Measurements from ENCODE around the gene ERICH6. TPM values are rescaled to one million over a fixed set of nuclear protein-coding genes. Genes with fewer than 3 reads are reported as not detected.

ERICH6 gene
- total RNA-seq, 3 donors from 2014 or later (not counting 1 experiment from before 2014, with no cell fraction given), result 0.35 to 3.7 (median 3.6) TPM

GRCh38 chr3:150725548-150725947 is 21.8 kb upstream of the ERICH6 start:
- Mint-ChIP-seq H3K27ac (no peak overlapping the region), H3K27me3 (ENCODE audit: low read depth in 2 of 2) (no peaks in the 10 kb centered on the region), H3K4me1 (peaks cover 6 to 10% of the 10 kb centered on the region in 2 donors), H3K9me3 (no peaks in the 10 kb centered on the region), H3K4me3 (no peak overlapping the region), H3K36me3 (no peaks in the 10 kb centered on the region)
- intact Hi-C loops (cut with micrococcal nuclease), result no loop called here
- no peaks in the 10 kb centered on the region for H3K27me3 ChIP-seq (ENCODE audit: control insufficient read depth, insufficient read depth, low read length)
- WGBS (ENCODE audit: insufficient coverage), result 86% methylated on average over 5 of the region's 7 CpGs
- peaks cover 3% of the 10 kb centered on the region for H3K4me1 ChIP-seq (ENCODE audit: control insufficient read depth, insufficient read depth, low read length)
- no peak for TF ChIP-seq CTCF (IDR thresholded peaks at IDR 0.05)
- DNase-seq (no peak), ATAC-seq (no peak)
- no peak overlapping the region for H3K4me3 ChIP-seq (ENCODE audit: low read length)
- H3K36me3 ChIP-seq (ENCODE audit: control insufficient read depth, insufficient read depth, low read length), result no peaks in the 10 kb centered on the region
- no peak overlapping the region for H3K27ac ChIP-seq (ENCODE audit: low read length)
- no peaks in the 10 kb centered on the region for H3K9me3 ChIP-seq (ENCODE audit: control insufficient read depth, insufficient read depth, low read length)

DNA sequence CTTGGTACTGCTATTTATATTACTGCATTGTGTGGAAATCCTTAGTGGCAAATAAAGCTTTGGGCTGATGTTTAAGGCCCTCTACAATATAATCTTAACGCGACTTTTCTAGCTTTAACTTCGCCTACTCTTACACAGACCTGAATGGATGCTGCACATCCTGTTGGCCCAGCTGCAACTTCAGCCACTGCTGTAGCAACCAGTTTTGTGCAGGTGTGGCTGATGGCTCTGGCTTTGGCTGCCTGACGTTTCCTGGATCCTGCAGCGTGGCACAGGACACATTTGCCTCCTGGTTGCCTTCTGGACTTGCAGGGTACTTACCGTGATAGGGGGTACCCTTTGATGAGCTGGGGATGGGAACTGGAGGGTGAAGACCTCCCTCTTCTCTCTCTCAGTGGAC is 20.2 kb upstream of the ERICH6 start:
- H3K4me1 Mint-ChIP-seq, result peaks cover 6 to 10% of the 10 kb centered on the region in 2 donors
- ATAC-seq (no peak), DNase-seq (no peak)
- H3K36me3 ChIP-seq (ENCODE audit: control insufficient read depth, insufficient read depth, low read length), result no peaks in the 10 kb centered on the region
- intact Hi-C loops (cut with micrococcal nuclease), result loop anchor here (5.0 kb wide), 1 partner anchor 38 kb away; the partner anchor contains the start of gene SIAH2
- no peaks in the 10 kb centered on the region for H3K27me3 Mint-ChIP-seq (ENCODE audit: low read depth in 2 of 2)
- H3K9me3 Mint-ChIP-seq, result no peaks in the 10 kb centered on the region
- H3K4me3 ChIP-seq (ENCODE audit: low read length), result no peak overlapping the region
- H3K4me1 ChIP-seq (ENCODE audit: control insufficient read depth, insufficient read depth, low read length), result peaks cover 3% of the 10 kb centered on the region
- no peaks in the 10 kb centered on the region for H3K9me3 ChIP-seq (ENCODE audit: control insufficient read depth, insufficient read depth, low read length)
- no peak overlapping the region for H3K27ac Mint-ChIP-seq
- no peaks in the 10 kb centered on the region for H3K36me3 Mint-ChIP-seq
- WGBS (ENCODE audit: insufficient coverage), result 87% methylated on average over 6 of the region's 6 CpGs
- no peaks in the 10 kb centered on the region for H3K27me3 ChIP-seq (ENCODE audit: control insufficient read depth, insufficient read depth, low read length)
- TF ChIP-seq CTCF (IDR thresholded peaks at IDR 0.05), result no peak
- no peak overlapping the region for H3K4me3 Mint-ChIP-seq
- no peak overlapping the region for H3K27ac ChIP-seq (ENCODE audit: low read length)

DNA sequence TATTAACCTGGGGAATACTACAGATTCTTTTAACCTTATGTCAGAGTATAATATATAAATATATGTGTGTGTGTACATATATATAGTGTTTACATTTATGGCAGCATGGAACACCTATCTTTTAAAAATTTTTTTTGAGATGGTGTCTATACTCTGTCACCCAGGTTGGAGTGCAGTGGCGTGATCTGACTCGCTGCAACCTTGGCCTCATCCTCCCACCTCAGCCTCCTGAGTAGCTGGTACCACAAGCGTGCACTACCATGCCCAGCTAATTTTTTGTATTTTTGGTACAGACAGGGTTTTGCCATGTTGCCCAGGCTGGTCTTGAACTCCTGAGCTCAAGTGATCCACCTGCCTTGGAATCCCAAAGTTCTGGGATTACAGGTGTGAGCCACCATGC is 18.5 kb upstream of the ERICH6 start:
- Histone ChIP-seq H3K27ac (ENCODE audit: low read length) (no peak overlapping the region), H3K4me3 (ENCODE audit: low read length) (no peak overlapping the region)

More for the DNA sequence above, 18.5 kb upstream of the ERICH6 start:
- no peak overlapping the region for H3K27ac Mint-ChIP-seq
- intact Hi-C loops (cut with micrococcal nuclease), result loop anchor here (5.0 kb wide), 1 partner anchor 40 kb away; the partner anchor contains the start of gene SIAH2
- ATAC-seq (no peak), DNase-seq (no peak)
- no peak for TF ChIP-seq CTCF (IDR thresholded peaks at IDR 0.05)
- no peaks in the 10 kb centered on the region for H3K36me3 Mint-ChIP-seq
- no peaks in the 10 kb centered on the region for H3K9me3 ChIP-seq (ENCODE audit: control insufficient read depth, insufficient read depth, low read length)
- H3K27me3 ChIP-seq (ENCODE audit: control insufficient read depth, insufficient read depth, low read length), result no peaks in the 10 kb centered on the region
- WGBS (ENCODE audit: insufficient coverage), result 100% methylated on average over 3 of the region's 3 CpGs
- no peak overlapping the region for H3K4me3 Mint-ChIP-seq
- no peaks in the 10 kb centered on the region for H3K36me3 ChIP-seq (ENCODE audit: control insufficient read depth, insufficient read depth, low read length)
- no peaks in the 10 kb centered on the region for H3K27me3 Mint-ChIP-seq (ENCODE audit: low read depth in 2 of 2)
- peaks cover 6 to 10% of the 10 kb centered on the region in 2 donors for H3K4me1 Mint-ChIP-seq
- H3K9me3 Mint-ChIP-seq, result no peaks in the 10 kb centered on the region
- peaks cover 3% of the 10 kb centered on the region for H3K4me1 ChIP-seq (ENCODE audit: control insufficient read depth, insufficient read depth, low read length)

Data from natural killer cell (primary cell).